A673 (cell line): ENCODE results near the gene DPYD. TPM values are rescaled to one million over a fixed set of nuclear protein-coding genes. Genes with fewer than 3 reads are reported as not detected.

Experiments used
- BruUV-seq: library from RNA; stranded (reverse); fragments of 400-500 nt; replicated peaks from 2 replicates; lab custom pipeline; 2021; lab: Mats Ljungman, UMichigan
- CTCF ChIA-PET: fragments of 300-600 bp; sonication (Branson Sonifier 250); formaldehyde crosslinking; loops from one replicate; lab custom pipeline; 2022; ENCODE audit warnings: antibody characterized with exemption; lab: Charles Lee
- POLR2A ChIA-PET: fragments of 300-600 bp; sonication (Branson Sonifier 250); formaldehyde crosslinking; loops from one replicate; lab custom pipeline; 2022; ENCODE audit warnings: antibody characterized with exemption; ENCODE audit not compliant: low non-redundant PET; lab: Charles Lee
- DNase-seq: peaks from one replicate; pipeline ENCODE4 v3.0.0-alpha.2; 2015; ENCODE audit warnings: low spot score
- H3K27ac ChIP-seq: fragments of 200-600 bp; sonication (generic); 2 replicates; pipeline ENCODE4 v1.5.1; 2016; ENCODE audit warnings: mixed run types, low read depth, mild to moderate bottlenecking, mixed read lengths, antibody characterized with exemption, low read length; ENCODE audit not compliant: poor library complexity, severe bottlenecking
- H3K27me3 ChIP-seq: fragments of 200-600 bp; sonication (generic); replicated peaks from 2 replicates; pipeline ENCODE4 v1.6.1; 2017; ENCODE audit warnings: mixed run types, low read depth, mild to moderate bottlenecking, mixed read lengths, antibody characterized with exemption, low read length; ENCODE audit not compliant: insufficient read depth, poor library complexity
- H3K36me3 ChIP-seq: fragments of 200-600 bp; sonication (generic); 2 replicates; pipeline ENCODE4 v1.6.1; 2016; ENCODE audit warnings: mixed run types, mild to moderate bottlenecking, mixed read lengths, antibody characterized with exemption, low read length; ENCODE audit not compliant: insufficient read depth, poor library complexity, severe bottlenecking
- H3K4me1 ChIP-seq: fragments of 200-600 bp; sonication (generic); 2 replicates; pipeline ENCODE4 v1.6.1; 2017; ENCODE audit warnings: mixed run types, mild to moderate bottlenecking, mixed read lengths, antibody characterized with exemption, low read length; ENCODE audit not compliant: insufficient read depth, poor library complexity, severe bottlenecking
- H3K4me3 ChIP-seq: fragments of 200-600 bp; sonication (generic); 2 replicates; pipeline ENCODE4 v1.5.1; 2016; ENCODE audit warnings: low read depth, mixed run types, mild to moderate bottlenecking, mixed read lengths, low read length; ENCODE audit not compliant: poor library complexity, severe bottlenecking
- H3K9me3 ChIP-seq: fragments of 200-600 bp; sonication (generic); 2 replicates; pipeline ENCODE4 v1.6.1; 2016; ENCODE audit warnings: mixed run types, low read depth, mild to moderate bottlenecking, mixed read lengths, antibody characterized with exemption, low read length; ENCODE audit not compliant: poor library complexity, severe bottlenecking
- EZH2 ChIP-seq: fragments of 200-600 bp; sonication (generic); IDR thresholded peaks from 2 replicates; pipeline ENCODE4 v1.6.1; 2017; ENCODE audit warnings: borderline replicate concordance, low read depth, mild to moderate bottlenecking, mixed read lengths, antibody characterized with exemption, low read length; ENCODE audit not compliant: poor library complexity, severe bottlenecking
- intact Hi-C: fragments of 100-400 bp; cut with micrococcal nuclease; formaldehyde crosslinking; loops from one replicate; pipeline ENCODE4 v1.10.0; 2022; ENCODE audit not compliant: unreplicated experiment
- total RNA-seq: library from RNA; stranded (reverse); gene quantifications from 2 replicates; pipeline ENCODE4 v1.2.3, GENCODE V29; 2021
- TF ChIP-seq, protein P1 (sequence below): fragments of 300-800, 200-600 bp; sonication (generic); conservative IDR thresholded peaks from 2 replicates; pipeline ENCODE4 v1.5.1; 2017; ENCODE audit warnings: low read depth, mild to moderate bottlenecking, antibody characterized with exemption, low read length, moderate library complexity, mixed read lengths

DPYD gene
- total RNA-seq, 1 experiment from 2014 or later = 13.4 TPM

DNA sequence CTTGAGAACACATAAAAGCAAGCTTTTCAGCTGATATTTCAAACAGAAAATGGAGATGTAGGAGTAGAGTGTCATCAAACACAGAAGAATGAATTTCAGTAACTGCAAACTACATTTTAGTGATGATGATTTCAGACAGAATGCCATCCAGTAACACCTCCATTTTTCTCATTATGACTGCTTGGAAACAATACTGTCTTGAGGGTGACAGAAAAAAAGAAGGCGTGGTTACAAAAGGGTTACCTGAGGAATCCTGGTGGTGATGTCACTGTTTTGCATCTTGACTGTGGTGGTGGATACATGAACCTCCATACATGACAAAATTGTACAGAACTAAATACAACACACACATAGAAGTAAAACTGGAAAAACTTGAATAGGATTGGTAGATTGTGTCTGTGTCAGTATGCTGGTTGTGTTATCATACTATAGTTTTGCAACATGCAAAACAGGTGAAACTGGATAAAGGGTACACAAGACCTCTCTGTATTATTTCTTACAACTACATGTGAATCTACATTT is 823.4 kb downstream of the DPYD start:
- H3K36me3 ChIP-seq = no peaks in the 10 kb centered on the region
- no peak for DNase-seq
- peaks cover 15% of the 10 kb centered on the region for H3K4me1 ChIP-seq
- TF ChIP-seq EZH2 = no peak
- TF ChIP-seq, protein P1, sequence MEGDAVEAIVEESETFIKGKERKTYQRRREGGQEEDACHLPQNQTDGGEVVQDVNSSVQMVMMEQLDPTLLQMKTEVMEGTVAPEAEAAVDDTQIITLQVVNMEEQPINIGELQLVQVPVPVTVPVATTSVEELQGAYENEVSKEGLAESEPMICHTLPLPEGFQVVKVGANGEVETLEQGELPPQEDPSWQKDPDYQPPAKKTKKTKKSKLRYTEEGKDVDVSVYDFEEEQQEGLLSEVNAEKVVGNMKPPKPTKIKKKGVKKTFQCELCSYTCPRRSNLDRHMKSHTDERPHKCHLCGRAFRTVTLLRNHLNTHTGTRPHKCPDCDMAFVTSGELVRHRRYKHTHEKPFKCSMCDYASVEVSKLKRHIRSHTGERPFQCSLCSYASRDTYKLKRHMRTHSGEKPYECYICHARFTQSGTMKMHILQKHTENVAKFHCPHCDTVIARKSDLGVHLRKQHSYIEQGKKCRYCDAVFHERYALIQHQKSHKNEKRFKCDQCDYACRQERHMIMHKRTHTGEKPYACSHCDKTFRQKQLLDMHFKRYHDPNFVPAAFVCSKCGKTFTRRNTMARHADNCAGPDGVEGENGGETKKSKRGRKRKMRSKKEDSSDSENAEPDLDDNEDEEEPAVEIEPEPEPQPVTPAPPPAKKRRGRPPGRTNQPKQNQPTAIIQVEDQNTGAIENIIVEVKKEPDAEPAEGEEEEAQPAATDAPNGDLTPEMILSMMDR = no peak
- H3K9me3 ChIP-seq = no peaks in the 10 kb centered on the region
- no peaks in the 10 kb centered on the region for H3K27me3 ChIP-seq
- no peak overlapping the region for H3K4me3 ChIP-seq
- no peak overlapping the region for H3K27ac ChIP-seq
- intact Hi-C loops = no loop called here
- ChIA-PET CTCF (no interaction called here), POLR2A (no interaction called here)
- no TSS peak for BruUV-seq

DNA sequence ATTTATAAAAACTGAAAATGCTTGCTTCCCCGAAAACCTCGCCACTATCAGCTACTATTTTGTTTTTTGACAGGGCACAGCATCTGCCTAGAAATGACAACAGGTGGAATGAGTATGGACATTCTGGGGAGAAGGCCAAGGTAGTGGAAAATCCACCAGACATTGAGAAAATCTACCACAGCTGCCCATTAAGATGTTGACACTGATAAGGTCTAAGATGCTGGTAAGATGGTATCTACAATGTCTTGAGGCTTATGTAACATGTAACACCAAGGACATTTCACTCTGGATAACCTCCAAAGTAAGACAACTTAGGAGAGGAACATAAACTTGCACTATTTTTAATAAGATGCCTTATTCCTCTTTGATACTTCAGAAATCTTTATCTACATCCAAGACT is 825.1 kb downstream of the DPYD start:
- no TSS peak for BruUV-seq
- intact Hi-C loops = no loop called here
- no peaks in the 10 kb centered on the region for H3K9me3 ChIP-seq
- DNase-seq = no peak
- ChIA-PET POLR2A (no interaction called here), CTCF (no interaction called here)
- no peaks in the 10 kb centered on the region for H3K27me3 ChIP-seq
- H3K36me3 ChIP-seq = no peaks in the 10 kb centered on the region
- H3K4me1 ChIP-seq = peaks cover 3% of the 10 kb centered on the region
- no peak overlapping the region for H3K27ac ChIP-seq
- H3K4me3 ChIP-seq = no peak overlapping the region
- no peak for TF ChIP-seq EZH2
- TF ChIP-seq, protein P1 = no peak

DNA sequence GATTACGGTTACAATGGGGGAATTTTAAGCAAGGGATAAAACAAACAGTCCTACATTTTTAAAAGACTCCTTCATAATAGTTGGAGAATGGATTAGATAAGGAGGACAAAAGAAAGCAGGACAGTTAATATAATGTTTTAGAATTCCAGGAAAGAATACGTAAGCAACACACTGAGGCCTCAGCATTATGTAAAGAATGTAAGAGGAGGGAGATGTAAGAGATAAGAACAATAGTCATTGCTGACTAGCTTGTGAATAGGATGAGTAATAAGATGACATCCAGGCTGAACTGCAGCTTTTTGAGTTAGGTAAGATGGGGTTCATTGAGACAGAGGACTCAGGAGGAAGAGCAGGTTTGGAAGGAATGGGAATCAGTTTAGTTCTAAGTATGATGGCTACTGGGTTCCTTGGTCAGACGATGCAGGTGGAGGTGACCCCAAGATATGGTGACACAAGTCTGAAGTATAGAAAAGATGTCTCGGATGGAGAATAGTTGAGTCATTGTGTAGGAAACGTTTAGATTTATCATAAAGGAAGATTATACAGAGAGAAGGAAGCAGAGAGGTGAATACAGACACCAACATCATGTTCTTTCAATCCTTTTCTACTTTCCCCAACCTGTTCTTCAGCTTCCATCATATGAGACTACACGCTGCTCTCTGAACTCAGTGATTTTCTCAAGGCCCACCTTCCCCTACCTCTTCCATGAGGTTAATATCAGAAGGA is 826.4 kb downstream of the DPYD start:
- intact Hi-C loops = no loop called here
- DNase-seq = peak; percentile 40
- no TSS peak for BruUV-seq
- Histone ChIP-seq H3K4me3 (no peak overlapping the region), H3K36me3 (no peaks in the 10 kb centered on the region), H3K4me1 (no peaks in the 10 kb centered on the region), H3K27ac (no peak overlapping the region), H3K27me3 (no peaks in the 10 kb centered on the region), H3K9me3 (no peaks in the 10 kb centered on the region)
- POLR2A ChIA-PET = no interaction called here
- CTCF ChIA-PET = no interaction called here
- TF ChIP-seq, protein P1 = no peak
- no peak for TF ChIP-seq EZH2
